GM19240 (cell line): ENCODE data around the gene ZNF808.
"Not testable (repeated sequence)": the region's sequence is repeated elsewhere in the genome, so short reads cannot be mapped to it uniquely, and the experiment has no call there.

ENCODE experiments used
- DNase-seq: peaks from one replicate; pipeline ENCODE4 v3.0.0; 2011; ENCODE audit warnings: low spot score; ENCODE audit not compliant: insufficient read length

ZNF808 gene

GRCh38 chr19:52535771-52536447, 8.4 kb downstream of the ZNF808 start:
- DNase-seq = no peak

- no peak for DNase-seq
Observed at GRCh38 chr19:52536448-52536800, 9.0 kb downstream of the ZNF808 start.

GRCh38 chr19:52538815-52539214, 11.3 kb downstream of the ZNF808 start:
- DNase-seq = not testable (repeated sequence)

GRCh38 chr19:52541176-52541575, 13.7 kb downstream of the ZNF808 start:
- DNase-seq = not testable (repeated sequence)

GRCh38 chr19:52541608-52542007, 14.1 kb downstream of the ZNF808 start:
- no peak for DNase-seq

- DNase-seq = not testable (repeated sequence)
Observed at GRCh38 chr19:52542541-52542940, 15.1 kb downstream of the ZNF808 start.

- no peak for DNase-seq
Observed at GRCh38 chr19:52542984-52543664, 15.7 kb downstream of the ZNF808 start.

GRCh38 chr19:52554216-52554971, 26.9 kb downstream of the ZNF808 start:
- no peak for DNase-seq

GRCh38 chr19:52557231-52557995, 29.9 kb downstream of the ZNF808 start:
- DNase-seq = no peak

- not testable (repeated sequence) for DNase-seq
Observed at GRCh38 chr19:52558732-52559445, 31.4 kb downstream of the ZNF808 start.

- DNase-seq = not testable (repeated sequence)
Observed at GRCh38 chr19:52561611-52562010, 34.1 kb downstream of the ZNF808 start.

- DNase-seq = no peak
Observed at GRCh38 chr19:52566121-52566520, 38.7 kb downstream of the ZNF808 start.

- DNase-seq = no peak
Observed at GRCh38 chr19:52566588-52566987, 39.1 kb downstream of the ZNF808 start.

- DNase-seq = no peak
Observed at GRCh38 chr19:52567921-52568320, 40.5 kb downstream of the ZNF808 start.

- DNase-seq = not testable (repeated sequence)
Observed at GRCh38 chr19:52569638-52569999, 42.2 kb downstream of the ZNF808 start.

- DNase-seq = peak; percentile 58
Observed at GRCh38 chr19:52570000-52570861, 42.8 kb downstream of the ZNF808 start, which contains the start of gene ZNF701. Gene ZNF701 (plus strand): TSS chr19:52570287. CDS start chr19:52574148, 3,861 bp downstream.

- no peak for DNase-seq
Observed at GRCh38 chr19:52584736-52585440, 57.4 kb downstream of the ZNF808 start.

GRCh38 chr19:52585604-52586003, 58.1 kb downstream of the ZNF808 start:
- DNase-seq = no peak

- DNase-seq = no peak
Observed at GRCh38 chr19:52590728-52591127, 63.3 kb downstream of the ZNF808 start.
